ENCODE data around the gene CAMTA1.

CAMTA1 gene

GRCh38 chr1:7077136-7077535 lies 291.9 kb downstream of the CAMTA1 start:
- DNase-seq (ENCODE audit: low spot score): no peak

- DNase-seq (ENCODE audit: low spot score): peak; percentile 15
These were observed 292.7 kb downstream of the CAMTA1 start for GRCh38 chr1:7077970-7078369.

- no peak for DNase-seq (ENCODE audit: low spot score)
These were observed 294.4 kb downstream of the CAMTA1 start for GRCh38 chr1:7079637-7080036.

- no peak for DNase-seq (ENCODE audit: low spot score)
These were observed 299.1 kb downstream of the CAMTA1 start for GRCh38 chr1:7084232-7084894.

GRCh38 chr1:7085521-7085920 lies 300.3 kb downstream of the CAMTA1 start:
- no peak for DNase-seq (ENCODE audit: low spot score)

GRCh38 chr1:7086106-7086505 lies 300.9 kb downstream of the CAMTA1 start:
- DNase-seq (ENCODE audit: low spot score): no peak

GRCh38 chr1:7087888-7088287 lies 302.6 kb downstream of the CAMTA1 start:
- DNase-seq (ENCODE audit: low spot score): no peak

GRCh38 chr1:7089497-7089896 lies 304.2 kb downstream of the CAMTA1 start:
- DNase-seq (ENCODE audit: low spot score): no peak

GRCh38 chr1:7093297-7093696 lies 308.0 kb downstream of the CAMTA1 start:
- no peak for DNase-seq (ENCODE audit: low spot score)

GRCh38 chr1:7094086-7094485 lies 308.8 kb downstream of the CAMTA1 start:
- DNase-seq (ENCODE audit: low spot score): no peak

- DNase-seq (ENCODE audit: low spot score): no peak
These were observed 309.3 kb downstream of the CAMTA1 start for GRCh38 chr1:7094509-7094908.

- DNase-seq (ENCODE audit: low spot score): no peak
These were observed 310.2 kb downstream of the CAMTA1 start for GRCh38 chr1:7095343-7095964.

- DNase-seq (ENCODE audit: low spot score): no peak
These were observed 312.8 kb downstream of the CAMTA1 start for GRCh38 chr1:7097938-7098592.

- DNase-seq (ENCODE audit: low spot score): no peak
These were observed 313.4 kb downstream of the CAMTA1 start for GRCh38 chr1:7098641-7099040.

GRCh38 chr1:7100479-7100878 lies 315.2 kb downstream of the CAMTA1 start:
- DNase-seq (ENCODE audit: low spot score): no peak

GRCh38 chr1:7101187-7101586 lies 315.9 kb downstream of the CAMTA1 start:
- no peak for DNase-seq (ENCODE audit: low spot score)

- no peak for DNase-seq (ENCODE audit: low spot score)
These were observed 318.1 kb downstream of the CAMTA1 start for GRCh38 chr1:7103361-7103782.

- no peak for DNase-seq (ENCODE audit: low spot score)
These were observed 318.6 kb downstream of the CAMTA1 start for GRCh38 chr1:7103874-7104273.

GRCh38 chr1:7104339-7104738 lies 319.1 kb downstream of the CAMTA1 start:
- no peak for DNase-seq (ENCODE audit: low spot score)

- no peak for DNase-seq (ENCODE audit: low spot score)
These were observed 320.0 kb downstream of the CAMTA1 start for GRCh38 chr1:7105269-7105668.

- no peak for DNase-seq (ENCODE audit: low spot score)
These were observed 321.3 kb downstream of the CAMTA1 start for GRCh38 chr1:7106442-7107108.

- DNase-seq (ENCODE audit: low spot score): no peak
These were observed 322.0 kb downstream of the CAMTA1 start for GRCh38 chr1:7107109-7107830.

All from pons (tissue), 1 donor.